WTC11 (cell line): ENCODE results near the gene BNC2. TPM values are rescaled to one million over a fixed set of nuclear protein-coding genes. Genes with fewer than 3 reads are reported as not detected.

Source experiments
- ATAC-seq: fragments of 200-7000 bp; cut with Tn5 transposase; 2 replicates; pipeline ENCODE4 v1.10.0; 2021; ENCODE audit warnings: mild to moderate bottlenecking, moderate library complexity
- CTCF ChIA-PET: fragments of 300-600 bp; sonication (Branson Sonifier 250); formaldehyde crosslinking; loops from one replicate; lab custom pipeline; 2021; ENCODE audit warnings: antibody characterized with exemption; lab: Charles Lee
- POLR2A ChIA-PET: fragments of 350-600 bp; sonication (Branson Sonifier 250); formaldehyde crosslinking; loops from one replicate; lab custom pipeline; 2021; ENCODE audit warnings: antibody characterized with exemption; lab: Charles Lee
- DNase-seq: peaks from one replicate; pipeline ENCODE4 v3.0.0; 2021; ENCODE audit warnings: low spot score
- H3K27ac Mint-ChIP-seq: 2 replicates; pipeline ENCODE4 v1.8.0; 2021; ENCODE audit warnings: mixed read lengths
- H3K27me3 Mint-ChIP-seq: 2 replicates; pipeline ENCODE4 v1.8.0; 2021; ENCODE audit warnings: low read depth, mild to moderate bottlenecking, moderate library complexity, mixed read lengths
- H3K36me3 Mint-ChIP-seq: 2 replicates; pipeline ENCODE4 v1.8.0; 2021; ENCODE audit warnings: mixed read lengths
- H3K4me1 Mint-ChIP-seq: 2 replicates; pipeline ENCODE4 v1.8.0; 2022; ENCODE audit warnings: mixed read lengths
- H3K4me3 Mint-ChIP-seq: 2 replicates; pipeline ENCODE4 v1.8.0; 2021; ENCODE audit warnings: mild to moderate bottlenecking, moderate library complexity, mixed read lengths
- H3K9me3 Mint-ChIP-seq: 2 replicates; pipeline ENCODE4 v1.8.0; 2021; ENCODE audit warnings: mixed read lengths
- ATF2 ChIP-seq: sonication (generic); formaldehyde crosslinking; IDR thresholded peaks from 2 replicates; pipeline ENCODE4 v1.8.1; 2022; ENCODE audit warnings: low read depth, missing genetic modification reagents, borderline replicate concordance
- CREM ChIP-seq: sonication (generic); formaldehyde crosslinking; IDR thresholded peaks from 2 replicates; pipeline ENCODE4 v1.8.1; 2022; ENCODE audit warnings: mild to moderate bottlenecking, missing genetic modification reagents, moderate library complexity
- E2F5 ChIP-seq: sonication (generic); formaldehyde crosslinking; IDR thresholded peaks from 2 replicates; pipeline ENCODE4 v1.8.1; 2022; ENCODE audit warnings: mild to moderate bottlenecking, moderate library complexity, missing genetic modification reagents
- ERG ChIP-seq: fragments of 250-450 bp; sonication (Bioruptor Pico); IDR thresholded peaks from 2 replicates; pipeline ENCODE4 v1.8.0; 2021; ENCODE audit warnings: mild to moderate bottlenecking
- GABPB1 ChIP-seq: sonication (generic); formaldehyde crosslinking; IDR thresholded peaks from 2 replicates; pipeline ENCODE4 v1.8.1; 2023; ENCODE audit warnings: mild to moderate bottlenecking, missing genetic modification reagents
- IRF2 ChIP-seq: sonication (generic); formaldehyde crosslinking; IDR thresholded peaks from 2 replicates; pipeline ENCODE4 v1.8.0; 2022; ENCODE audit warnings: low read depth, missing genetic modification reagents, borderline replicate concordance
- JAZF1 ChIP-seq: fragments of 250-450 bp; sonication (Bioruptor Pico); IDR thresholded peaks from 2 replicates; pipeline ENCODE4 v1.9.0; 2021; ENCODE audit warnings: moderate library complexity, mild to moderate bottlenecking, inconsistent platforms
- MYBL2 ChIP-seq: sonication (generic); formaldehyde crosslinking; IDR thresholded peaks from 2 replicates; pipeline ENCODE4 v1.8.1; 2023; ENCODE audit warnings: mild to moderate bottlenecking, moderate library complexity, missing genetic modification reagents
- NFATC4 ChIP-seq: fragments of 250-450 bp; sonication (Bioruptor Pico); IDR thresholded peaks from 2 replicates; pipeline ENCODE4 v1.9.0; 2021; ENCODE audit warnings: mild to moderate bottlenecking
- PREB ChIP-seq: sonication (generic); formaldehyde crosslinking; IDR thresholded peaks from 2 replicates; pipeline ENCODE4 v1.8.1; 2022; ENCODE audit warnings: mild to moderate bottlenecking, missing genetic modification reagents, moderate library complexity, borderline replicate concordance
- RELA ChIP-seq: sonication (generic); formaldehyde crosslinking; IDR thresholded peaks from 2 replicates; pipeline ENCODE4 v1.8.1; 2022; ENCODE audit warnings: missing genetic modification reagents, mild to moderate bottlenecking, borderline replicate concordance
- RORB ChIP-seq: fragments of 250-450 bp; sonication (Bioruptor Pico); IDR thresholded peaks from 2 replicates; pipeline ENCODE4 v1.9.0; 2021; ENCODE audit warnings: mild to moderate bottlenecking
- TCF7 ChIP-seq: sonication (generic); formaldehyde crosslinking; IDR thresholded peaks from 2 replicates; pipeline ENCODE4 v1.8.0; 2022; ENCODE audit warnings: mild to moderate bottlenecking, low read depth, missing genetic modification reagents, moderate library complexity
- TP53 ChIP-seq: sonication (generic); formaldehyde crosslinking; IDR thresholded peaks from 2 replicates; pipeline ENCODE4 v1.8.1; 2023; ENCODE audit warnings: mild to moderate bottlenecking, missing genetic modification reagents
- USF2 ChIP-seq: sonication (generic); formaldehyde crosslinking; IDR thresholded peaks from 2 replicates; pipeline ENCODE4 v1.8.1; 2023; ENCODE audit warnings: mild to moderate bottlenecking, missing genetic modification reagents, moderate library complexity
- ZMAT4 ChIP-seq: fragments of 250-450 bp; sonication (Bioruptor Pico); IDR thresholded peaks from 2 replicates; pipeline ENCODE4 v1.9.0; 2021; ENCODE audit warnings: mild to moderate bottlenecking
- ZNF138 ChIP-seq: sonication (generic); formaldehyde crosslinking; conservative IDR thresholded peaks from 2 replicates; pipeline ENCODE4 v1.8.1; 2022; ENCODE audit warnings: mild to moderate bottlenecking, moderate library complexity, missing genetic modification reagents
- ZNF263 ChIP-seq: sonication (generic); formaldehyde crosslinking; IDR thresholded peaks from 2 replicates; pipeline ENCODE4 v1.8.1; 2022; ENCODE audit warnings: low read depth, mild to moderate bottlenecking, moderate library complexity, missing genetic modification reagents
- ZNF281 ChIP-seq: sonication (generic); formaldehyde crosslinking; IDR thresholded peaks from 2 replicates; pipeline ENCODE4 v1.8.0; 2023; ENCODE audit warnings: mild to moderate bottlenecking, missing genetic modification reagents
- ZNF396 ChIP-seq: fragments of 250-450 bp; sonication (Bioruptor Pico); IDR thresholded peaks from 2 replicates; pipeline ENCODE4 v1.8.0; 2021; ENCODE audit warnings: mild to moderate bottlenecking, moderate library complexity, borderline replicate concordance
- ZNF423 ChIP-seq: fragments of 250-450 bp; sonication (Bioruptor Pico); IDR thresholded peaks from 2 replicates; pipeline ENCODE4 v2.1.2; 2022; ENCODE audit warnings: mild to moderate bottlenecking, moderate library complexity
- ZNF512 ChIP-seq: sonication (generic); formaldehyde crosslinking; IDR thresholded peaks from 2 replicates; pipeline ENCODE4 v1.8.1; 2022; ENCODE audit warnings: missing genetic modification reagents, borderline replicate concordance
- total RNA-seq: library from RNA; stranded (reverse); gene quantifications from 3 replicates; pipeline ENCODE4 v1.2.3, GENCODE V29; 2021

The BNC2 gene
- total RNA-seq, 1 experiment from 2014 or later = 33.3 TPM

- Mint-ChIP-seq H3K27ac (no peak overlapping the region), H3K4me3 (no peak overlapping the region), H3K9me3 (peaks cover 36% of the 10 kb centered on the region), H3K27me3 (no peaks in the 10 kb centered on the region; the same call in 1 of the 2 replicates), H3K4me1 (peaks cover 8% of the 10 kb centered on the region), H3K36me3 (peaks cover 9% of the 10 kb centered on the region)
- TF ChIP-seq ZNF423 (CRISPR knock-in tag) (no peak), E2F5 (CRISPR knock-in tag) (no peak), ZNF396 (no peak), CREM (CRISPR knock-in tag) (no peak), NFATC4 (CRISPR knock-in tag) (no peak), PREB (CRISPR knock-in tag) (no peak), ZNF263 (CRISPR knock-in tag) (no peak), RORB (CRISPR knock-in tag) (no peak)
- ChIA-PET POLR2A (interaction anchor here (0.6 kb wide), 1 partner anchor 63 kb away, joined by 5 read pairs; no protein-coding TSS in a partner anchor), CTCF (no interaction called here)
- ATAC-seq = no peak; the same call in 1 of the 2 replicates
- DNase-seq = no peak
These were observed 507.2 kb downstream of the BNC2 start for GRCh38 chr9:16363073-16363781.

GRCh38 chr9:16361939-16362338, 508.5 kb downstream of the BNC2 start:
- ChIA-PET CTCF (no interaction called here), POLR2A (no interaction called here)
- no peak for ATAC-seq
- H3K4me1 Mint-ChIP-seq = peaks cover 10% of the 10 kb centered on the region
- H3K36me3 Mint-ChIP-seq = peaks cover 9% of the 10 kb centered on the region
- H3K9me3 Mint-ChIP-seq = peaks cover 33% of the 10 kb centered on the region
- H3K27ac Mint-ChIP-seq = no peak overlapping the region
- TF ChIP-seq JAZF1 (CRISPR knock-in tag) (no peak), TP53 (no peak), ATF2 (no peak), GABPB1 (CRISPR knock-in tag) (no peak), ERG (CRISPR knock-in tag) (no peak), ZNF263 (CRISPR knock-in tag) (no peak)
- DNase-seq = no peak
- no peak overlapping the region for H3K4me3 Mint-ChIP-seq
- H3K27me3 Mint-ChIP-seq = no peaks in the 10 kb centered on the region; the same call in 1 of the 2 replicates

GRCh38 chr9:16361118-16361517, 509.4 kb downstream of the BNC2 start:
- Mint-ChIP-seq H3K4me3 (no peak overlapping the region), H3K9me3 (peaks cover 25% of the 10 kb centered on the region), H3K27ac (no peak overlapping the region), H3K27me3 (no peaks in the 10 kb centered on the region; the same call in 1 of the 2 replicates), H3K4me1 (peaks cover 10% of the 10 kb centered on the region), H3K36me3 (peaks cover 9% of the 10 kb centered on the region)
- ATAC-seq (no peak), DNase-seq (no peak)
- CTCF ChIA-PET = no interaction called here
- POLR2A ChIA-PET = no interaction called here
- TF ChIP-seq TP53 (no peak), RELA (CRISPR knock-in tag) (no peak), ZNF512 (CRISPR knock-in tag) (no peak), ZMAT4 (no peak), MYBL2 (CRISPR knock-in tag) (no peak), IRF2 (CRISPR knock-in tag) (no peak), ZNF138 (CRISPR knock-in tag) (no peak), TCF7 (no peak), USF2 (no peak), ZNF281 (CRISPR knock-in tag) (no peak)
